Ishikawa (cell line): Measurements from ENCODE around the gene SGCD.

Experiments
- CREB1 ChIP-seq: IDR thresholded peaks from 2 replicates; pipeline ENCODE4 v1.6.1; 2012; ENCODE audit warnings: low read depth
- EP300 ChIP-seq: IDR thresholded peaks from 2 replicates; pipeline ENCODE4 v1.6.1; 2012; ENCODE audit warnings: borderline replicate concordance
- MAX ChIP-seq: IDR thresholded peaks from 2 replicates; pipeline ENCODE4 v1.6.1; 2012
- RAD21 ChIP-seq: IDR thresholded peaks from 2 replicates; pipeline ENCODE4 v1.6.1; 2012; ENCODE audit warnings: low read depth
- TAF1 ChIP-seq: IDR thresholded peaks from 2 replicates; pipeline ENCODE4 v1.6.1; 2012; ENCODE audit warnings: low read depth, mild to moderate bottlenecking
- TCF12 ChIP-seq: IDR thresholded peaks from 2 replicates; pipeline ENCODE4 v1.6.1; 2012; ENCODE audit warnings: low read depth
- TEAD4 ChIP-seq: IDR thresholded peaks from 2 replicates; pipeline ENCODE4 v1.6.1; 2012
- YY1 ChIP-seq: IDR thresholded peaks from 2 replicates; pipeline ENCODE4 v1.6.1; 2012; ENCODE audit warnings: low read depth
- TF ChIP-seq, protein P1 (sequence below): IDR thresholded peaks from 2 replicates; pipeline ENCODE4 v1.6.1; 2012; ENCODE audit warnings: low read depth, mild to moderate bottlenecking

- TF ChIP-seq TEAD4 (no peak), YY1 (no peak), MAX (no peak), RAD21 (no peak), EP300 (no peak), TAF1 (no peak), TCF12 (no peak), CREB1 (no peak)
- TF ChIP-seq, protein P1, sequence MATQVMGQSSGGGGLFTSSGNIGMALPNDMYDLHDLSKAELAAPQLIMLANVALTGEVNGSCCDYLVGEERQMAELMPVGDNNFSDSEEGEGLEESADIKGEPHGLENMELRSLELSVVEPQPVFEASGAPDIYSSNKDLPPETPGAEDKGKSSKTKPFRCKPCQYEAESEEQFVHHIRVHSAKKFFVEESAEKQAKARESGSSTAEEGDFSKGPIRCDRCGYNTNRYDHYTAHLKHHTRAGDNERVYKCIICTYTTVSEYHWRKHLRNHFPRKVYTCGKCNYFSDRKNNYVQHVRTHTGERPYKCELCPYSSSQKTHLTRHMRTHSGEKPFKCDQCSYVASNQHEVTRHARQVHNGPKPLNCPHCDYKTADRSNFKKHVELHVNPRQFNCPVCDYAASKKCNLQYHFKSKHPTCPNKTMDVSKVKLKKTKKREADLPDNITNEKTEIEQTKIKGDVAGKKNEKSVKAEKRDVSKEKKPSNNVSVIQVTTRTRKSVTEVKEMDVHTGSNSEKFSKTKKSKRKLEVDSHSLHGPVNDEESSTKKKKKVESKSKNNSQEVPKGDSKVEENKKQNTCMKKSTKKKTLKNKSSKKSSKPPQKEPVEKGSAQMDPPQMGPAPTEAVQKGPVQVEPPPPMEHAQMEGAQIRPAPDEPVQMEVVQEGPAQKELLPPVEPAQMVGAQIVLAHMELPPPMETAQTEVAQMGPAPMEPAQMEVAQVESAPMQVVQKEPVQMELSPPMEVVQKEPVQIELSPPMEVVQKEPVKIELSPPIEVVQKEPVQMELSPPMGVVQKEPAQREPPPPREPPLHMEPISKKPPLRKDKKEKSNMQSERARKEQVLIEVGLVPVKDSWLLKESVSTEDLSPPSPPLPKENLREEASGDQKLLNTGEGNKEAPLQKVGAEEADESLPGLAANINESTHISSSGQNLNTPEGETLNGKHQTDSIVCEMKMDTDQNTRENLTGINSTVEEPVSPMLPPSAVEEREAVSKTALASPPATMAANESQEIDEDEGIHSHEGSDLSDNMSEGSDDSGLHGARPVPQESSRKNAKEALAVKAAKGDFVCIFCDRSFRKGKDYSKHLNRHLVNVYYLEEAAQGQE, result no peak
Measured at GRCh38 chr5:156584871-156585270, 257.9 kb downstream of the SGCD start.
